A673 (cell line): Measurements from ENCODE around the gene FAU. TPM values are rescaled to one million over a fixed set of nuclear protein-coding genes. Genes with fewer than 3 reads are reported as not detected.

ENCODE experiments used
- BruUV-seq: library from RNA; stranded (reverse); fragments of 400-500 nt; replicated peaks from 2 replicates; lab custom pipeline; 2021; lab: Mats Ljungman, UMichigan
- CTCF ChIA-PET: fragments of 300-600 bp; sonication (Branson Sonifier 250); formaldehyde crosslinking; loops from one replicate; lab custom pipeline; 2022; ENCODE audit warnings: antibody characterized with exemption; lab: Charles Lee
- POLR2A ChIA-PET: fragments of 300-600 bp; sonication (Branson Sonifier 250); formaldehyde crosslinking; loops from one replicate; lab custom pipeline; 2022; ENCODE audit warnings: antibody characterized with exemption; ENCODE audit not compliant: low non-redundant PET; lab: Charles Lee
- DNase-seq: peaks from one replicate; pipeline ENCODE4 v3.0.0-alpha.2; 2015; ENCODE audit warnings: low spot score
- H3K27ac ChIP-seq: fragments of 200-600 bp; sonication (generic); 2 replicates; pipeline ENCODE4 v1.5.1; 2016; ENCODE audit warnings: mixed run types, low read depth, mild to moderate bottlenecking, mixed read lengths, antibody characterized with exemption, low read length; ENCODE audit not compliant: poor library complexity, severe bottlenecking
- H3K27me3 ChIP-seq: fragments of 200-600 bp; sonication (generic); replicated peaks from 2 replicates; pipeline ENCODE4 v1.6.1; 2017; ENCODE audit warnings: mixed run types, low read depth, mild to moderate bottlenecking, mixed read lengths, antibody characterized with exemption, low read length; ENCODE audit not compliant: insufficient read depth, poor library complexity
- H3K36me3 ChIP-seq: fragments of 200-600 bp; sonication (generic); 2 replicates; pipeline ENCODE4 v1.6.1; 2016; ENCODE audit warnings: mixed run types, mild to moderate bottlenecking, mixed read lengths, antibody characterized with exemption, low read length; ENCODE audit not compliant: insufficient read depth, poor library complexity, severe bottlenecking
- H3K4me1 ChIP-seq: fragments of 200-600 bp; sonication (generic); 2 replicates; pipeline ENCODE4 v1.6.1; 2017; ENCODE audit warnings: mixed run types, mild to moderate bottlenecking, mixed read lengths, antibody characterized with exemption, low read length; ENCODE audit not compliant: insufficient read depth, poor library complexity, severe bottlenecking
- H3K4me3 ChIP-seq: fragments of 200-600 bp; sonication (generic); 2 replicates; pipeline ENCODE4 v1.5.1; 2016; ENCODE audit warnings: low read depth, mixed run types, mild to moderate bottlenecking, mixed read lengths, low read length; ENCODE audit not compliant: poor library complexity, severe bottlenecking
- H3K9me3 ChIP-seq: fragments of 200-600 bp; sonication (generic); 2 replicates; pipeline ENCODE4 v1.6.1; 2016; ENCODE audit warnings: mixed run types, low read depth, mild to moderate bottlenecking, mixed read lengths, antibody characterized with exemption, low read length; ENCODE audit not compliant: poor library complexity, severe bottlenecking
- CTCF ChIP-seq: fragments of 300-800, 200-600 bp; sonication (generic); conservative IDR thresholded peaks from 2 replicates; pipeline ENCODE4 v1.5.1; 2017; ENCODE audit warnings: low read depth, mild to moderate bottlenecking, antibody characterized with exemption, low read length, moderate library complexity, mixed read lengths
- EZH2 ChIP-seq: fragments of 200-600 bp; sonication (generic); IDR thresholded peaks from 2 replicates; pipeline ENCODE4 v1.6.1; 2017; ENCODE audit warnings: borderline replicate concordance, low read depth, mild to moderate bottlenecking, mixed read lengths, antibody characterized with exemption, low read length; ENCODE audit not compliant: poor library complexity, severe bottlenecking
- intact Hi-C: fragments of 100-400 bp; cut with micrococcal nuclease; formaldehyde crosslinking; loops from one replicate; pipeline ENCODE4 v1.10.0; 2022; ENCODE audit not compliant: unreplicated experiment
- total RNA-seq: library from RNA; stranded (reverse); gene quantifications from 2 replicates; pipeline ENCODE4 v1.2.3, GENCODE V29; 2021

The FAU gene
- total RNA-seq, 1 experiment from 2014 or later: 956 TPM

GRCh38 chr11:65167656-65168055 is 45.7 kb upstream of the FAU start:
- Histone ChIP-seq H3K36me3 (no peaks in the 10 kb centered on the region), H3K4me1 (no peaks in the 10 kb centered on the region), H3K27ac (no peak overlapping the region), H3K27me3 (no peaks in the 10 kb centered on the region), H3K4me3 (no peak overlapping the region), H3K9me3 (no peaks in the 10 kb centered on the region)
- BruUV-seq: no TSS peak
- intact Hi-C loops: no loop called here
- no peak for DNase-seq
- TF ChIP-seq EZH2: no peak
- TF ChIP-seq CTCF: no peak
- POLR2A ChIA-PET: no interaction called here
- CTCF ChIA-PET: no interaction called here

- Histone ChIP-seq H3K27ac (no peak overlapping the region), H3K27me3 (no peaks in the 10 kb centered on the region), H3K4me3 (no peak overlapping the region), H3K4me1 (no peaks in the 10 kb centered on the region), H3K9me3 (no peaks in the 10 kb centered on the region), H3K36me3 (no peaks in the 10 kb centered on the region)
- intact Hi-C loops: no loop called here
- BruUV-seq: no TSS peak
- ChIA-PET POLR2A (no interaction called here), CTCF (no interaction called here)
- DNase-seq: no peak
- TF ChIP-seq EZH2 (no peak), CTCF (no peak)
Measured at GRCh38 chr11:65166893-65167292, 45.0 kb upstream of the FAU start.

GRCh38 chr11:65165410-65166317 is 43.7 kb upstream of the FAU start:
- H3K36me3 ChIP-seq: no peaks in the 10 kb centered on the region
- DNase-seq: no peak
- H3K4me3 ChIP-seq: no peak overlapping the region
- H3K4me1 ChIP-seq: no peaks in the 10 kb centered on the region
- no peaks in the 10 kb centered on the region for H3K9me3 ChIP-seq
- intact Hi-C loops: no loop called here
- H3K27ac ChIP-seq: no peak overlapping the region
- no peaks in the 10 kb centered on the region for H3K27me3 ChIP-seq
- BruUV-seq: no TSS peak
- no peak for TF ChIP-seq EZH2
- TF ChIP-seq CTCF: no peak
- POLR2A ChIA-PET: interaction anchor here (0.7 kb wide), 1 partner anchor 329 kb away, joined by 14 read pairs; no protein-coding TSS in a partner anchor
- CTCF ChIA-PET: no interaction called here
